OCI-LY1 (cell line): Measurements from ENCODE around the gene ARFGAP1.
A peak's percentile ranks its signal among the peaks of the same experiment; 100 is the strongest.

Experiments
- H2AFZ ChIP-seq: fragments of 200-600 bp; sonication (generic), shearing (Covaris generic); 2 replicates; pipeline ENCODE4 v1.6.0; 2014; ENCODE audit warnings: antibody characterized with exemption, mild to moderate bottlenecking, low read length
- H3F3A ChIP-seq: fragments of 200-600 bp; sonication (generic), shearing (Covaris generic); 2 replicates; pipeline ENCODE4 v1.6.0; 2014; ENCODE audit warnings: mild to moderate bottlenecking, antibody characterized with exemption, low read length, moderate library complexity; ENCODE audit not compliant: insufficient read depth
- H3K27ac ChIP-seq: fragments of 200-600 bp; sonication (generic); 2 replicates; pipeline ENCODE4 v1.5.1; 2014; ENCODE audit warnings: low read length, mixed run types, mild to moderate bottlenecking, low read depth; ENCODE audit not compliant: poor library complexity, severe bottlenecking
- H3K27me3 ChIP-seq: fragments of 200-600 bp; sonication (generic); 2 replicates; pipeline ENCODE4 v1.6.0; 2014; ENCODE audit warnings: antibody characterized with exemption, mild to moderate bottlenecking, low read length, moderate library complexity; ENCODE audit not compliant: insufficient read depth
- H3K36me3 ChIP-seq: fragments of 200-600 bp; sonication (generic); 2 replicates; pipeline ENCODE4 v1.6.1; 2014; ENCODE audit warnings: mild to moderate bottlenecking, antibody characterized with exemption, low read length, moderate library complexity, mixed read lengths; ENCODE audit not compliant: insufficient read depth
- H3K4me1 ChIP-seq: fragments of 200-600 bp; sonication (generic); 2 replicates; pipeline ENCODE4 v1.5.1; 2014; ENCODE audit warnings: mild to moderate bottlenecking, low read length, moderate library complexity; ENCODE audit not compliant: insufficient read depth, severe bottlenecking
- H3K4me2 ChIP-seq: fragments of 200-600 bp; sonication (generic), shearing (Covaris generic); 2 replicates; pipeline ENCODE4 v1.6.1; 2014; ENCODE audit warnings: low read length
- H3K4me3 ChIP-seq: fragments of 200-600 bp; sonication (generic); 2 replicates; pipeline ENCODE4 v1.5.1; 2014; ENCODE audit warnings: low read length, low read depth, mild to moderate bottlenecking, mixed read lengths; ENCODE audit not compliant: poor library complexity, severe bottlenecking
- H3K79me2 ChIP-seq: fragments of 200-600 bp; shearing (Covaris generic); 2 replicates; pipeline ENCODE4 v1.6.1; 2016; ENCODE audit warnings: mixed run types, low read length, mixed read lengths; ENCODE audit not compliant: insufficient read depth
- H3K9ac ChIP-seq: fragments of 200-600 bp; sonication (generic), shearing (Covaris generic); 2 replicates; pipeline ENCODE4 v1.6.1; 2014; ENCODE audit warnings: mild to moderate bottlenecking, low read length, mixed read lengths
- H3K9me2 ChIP-seq: fragments of 200-600 bp; sonication (generic), shearing (Covaris generic); 2 replicates; pipeline ENCODE4 v1.6.1; 2014; ENCODE audit warnings: low read depth, mild to moderate bottlenecking, low read length, mixed read lengths
- H3K9me3 ChIP-seq: fragments of 200-600 bp; shearing (Covaris generic); 2 replicates; pipeline ENCODE4 v1.6.1; 2014; ENCODE audit warnings: low read length, mixed read lengths
- H4K20me1 ChIP-seq: fragments of 200-600 bp; sonication (generic), shearing (Covaris generic); 2 replicates; pipeline ENCODE4 v1.6.0; 2016; ENCODE audit warnings: mild to moderate bottlenecking, low read length; ENCODE audit not compliant: insufficient read depth
- EZH2 ChIP-seq: fragments of 200-600 bp; sonication (generic), shearing (Covaris generic); IDR thresholded peaks from 2 replicates; pipeline ENCODE4 v1.8.0; 2017; ENCODE audit warnings: borderline replicate concordance, mixed run types, mild to moderate bottlenecking, antibody characterized with exemption, low read length, moderate library complexity, mixed read lengths
- TF ChIP-seq, protein P1 (sequence below): fragments of 200-600 bp; sonication (generic), shearing (Covaris generic); IDR thresholded peaks from 2 replicates; pipeline ENCODE4 v1.5.1; 2017; ENCODE audit warnings: mild to moderate bottlenecking, antibody characterized with exemption, low read length, moderate library complexity, mixed read lengths

Gene ARFGAP1

GRCh38 chr20:63280371-63280770 lies 7.8 kb downstream of the ARFGAP1 start:
- H3K4me3 ChIP-seq: no peak overlapping the region
- no peaks in the 10 kb centered on the region for H3F3A ChIP-seq
- H3K27me3 ChIP-seq: no peaks in the 10 kb centered on the region
- H3K9me2 ChIP-seq: no peaks in the 10 kb centered on the region
- peaks cover 40% of the 10 kb centered on the region for H3K36me3 ChIP-seq
- no peaks in the 10 kb centered on the region for H4K20me1 ChIP-seq
- no peaks in the 10 kb centered on the region for H3K9me3 ChIP-seq
- no peak overlapping the region for H3K4me2 ChIP-seq
- H2AFZ ChIP-seq: no peak overlapping the region
- no peak for TF ChIP-seq EZH2
- TF ChIP-seq, protein P1, sequence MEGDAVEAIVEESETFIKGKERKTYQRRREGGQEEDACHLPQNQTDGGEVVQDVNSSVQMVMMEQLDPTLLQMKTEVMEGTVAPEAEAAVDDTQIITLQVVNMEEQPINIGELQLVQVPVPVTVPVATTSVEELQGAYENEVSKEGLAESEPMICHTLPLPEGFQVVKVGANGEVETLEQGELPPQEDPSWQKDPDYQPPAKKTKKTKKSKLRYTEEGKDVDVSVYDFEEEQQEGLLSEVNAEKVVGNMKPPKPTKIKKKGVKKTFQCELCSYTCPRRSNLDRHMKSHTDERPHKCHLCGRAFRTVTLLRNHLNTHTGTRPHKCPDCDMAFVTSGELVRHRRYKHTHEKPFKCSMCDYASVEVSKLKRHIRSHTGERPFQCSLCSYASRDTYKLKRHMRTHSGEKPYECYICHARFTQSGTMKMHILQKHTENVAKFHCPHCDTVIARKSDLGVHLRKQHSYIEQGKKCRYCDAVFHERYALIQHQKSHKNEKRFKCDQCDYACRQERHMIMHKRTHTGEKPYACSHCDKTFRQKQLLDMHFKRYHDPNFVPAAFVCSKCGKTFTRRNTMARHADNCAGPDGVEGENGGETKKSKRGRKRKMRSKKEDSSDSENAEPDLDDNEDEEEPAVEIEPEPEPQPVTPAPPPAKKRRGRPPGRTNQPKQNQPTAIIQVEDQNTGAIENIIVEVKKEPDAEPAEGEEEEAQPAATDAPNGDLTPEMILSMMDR: no peak
- 0 out of 2 replicates have a peak, but pooled peaks cover under 1% of the 10 kb centered on the region for H3K79me2 ChIP-seq
- H3K9ac ChIP-seq: no peak overlapping the region
- H3K27ac ChIP-seq: no peak overlapping the region
- no peaks in the 10 kb centered on the region for H3K4me1 ChIP-seq

GRCh38 chr20:63280929-63281545 lies 8.4 kb downstream of the ARFGAP1 start:
- no peaks in the 10 kb centered on the region for H3F3A ChIP-seq
- no peak overlapping the region for H3K4me3 ChIP-seq
- no peaks in the 10 kb centered on the region for H3K4me1 ChIP-seq
- no peaks in the 10 kb centered on the region for H3K27me3 ChIP-seq
- no peaks in the 10 kb centered on the region for H4K20me1 ChIP-seq
- no peak for TF ChIP-seq EZH2
- TF ChIP-seq, protein P1: peak; percentile 38; the same call in 1 of the 2 replicates
- H3K36me3 ChIP-seq: peaks cover 40% of the 10 kb centered on the region
- no peaks in the 10 kb centered on the region for H3K9me2 ChIP-seq
- no peak overlapping the region for H3K9ac ChIP-seq
- no peak overlapping the region for H3K4me2 ChIP-seq
- no peaks in the 10 kb centered on the region for H3K9me3 ChIP-seq
- H3K79me2 ChIP-seq: no peaks in the 10 kb centered on the region
- no peak overlapping the region for H2AFZ ChIP-seq
- no peak overlapping the region for H3K27ac ChIP-seq

GRCh38 chr20:63281742-63282665 lies 9.4 kb downstream of the ARFGAP1 start:
- no peak for TF ChIP-seq EZH2
- TF ChIP-seq, protein P1: no peak
- Histone ChIP-seq H3K27me3 (no peaks in the 10 kb centered on the region), H3K36me3 (peaks cover 32% of the 10 kb centered on the region)

More at GRCh38 chr20:63281742-63282665, 9.4 kb downstream of the ARFGAP1 start:
- H3K79me2 ChIP-seq: no peaks in the 10 kb centered on the region
- no peak overlapping the region for H3K4me2 ChIP-seq
- H3K4me1 ChIP-seq: no peaks in the 10 kb centered on the region
- H3K4me3 ChIP-seq: no peak overlapping the region
- no peak overlapping the region for H3K9ac ChIP-seq
- no peaks in the 10 kb centered on the region for H3F3A ChIP-seq
- H4K20me1 ChIP-seq: no peaks in the 10 kb centered on the region
- no peaks in the 10 kb centered on the region for H3K9me3 ChIP-seq
- H3K9me2 ChIP-seq: no peaks in the 10 kb centered on the region
- no peak overlapping the region for H3K27ac ChIP-seq
- no peak overlapping the region for H2AFZ ChIP-seq
